WTC11 (cell line): Measurements from ENCODE around the gene PNPO.

Experiments
- CBFB ChIP-seq: sonication (generic); formaldehyde crosslinking; IDR thresholded peaks from 2 replicates; pipeline ENCODE4 v1.8.1; 2022; ENCODE audit warnings: mild to moderate bottlenecking, low read depth, missing genetic modification reagents
- CDX4 ChIP-seq: fragments of 250-450 bp; sonication (Bioruptor Pico); IDR thresholded peaks from 2 replicates; pipeline ENCODE4 v1.9.0; 2021; ENCODE audit warnings: moderate library complexity, mild to moderate bottlenecking, inconsistent platforms, borderline replicate concordance
- CTCF ChIP-seq: fragments of 200-600 bp; IDR thresholded peaks from 2 replicates; pipeline ENCODE4 v1.8.0; 2022; ENCODE audit warnings: antibody characterized with exemption
- FOXJ3 ChIP-seq: sonication (generic); formaldehyde crosslinking; IDR thresholded peaks from 2 replicates; pipeline ENCODE4 v1.9.0; 2021; ENCODE audit warnings: missing genetic modification reagents, mild to moderate bottlenecking, borderline replicate concordance
- FOXP1 ChIP-seq: sonication (generic); formaldehyde crosslinking; IDR thresholded peaks from 2 replicates; pipeline ENCODE4 v1.8.0; 2022; ENCODE audit warnings: missing genetic modification reagents, mild to moderate bottlenecking, moderate library complexity, borderline replicate concordance
- JUN ChIP-seq: sonication (generic); formaldehyde crosslinking; IDR thresholded peaks from 2 replicates; pipeline ENCODE4 v1.8.0; 2023; ENCODE audit warnings: mild to moderate bottlenecking, missing genetic modification reagents
- TCF7 ChIP-seq: sonication (generic); formaldehyde crosslinking; IDR thresholded peaks from 2 replicates; pipeline ENCODE4 v1.8.0; 2022; ENCODE audit warnings: mild to moderate bottlenecking, low read depth, missing genetic modification reagents, moderate library complexity
- TEAD1 ChIP-seq: sonication (generic); formaldehyde crosslinking; IDR thresholded peaks from 2 replicates; pipeline ENCODE4 v1.8.0; 2022; ENCODE audit warnings: mild to moderate bottlenecking, missing genetic modification reagents
- ZBTB21 ChIP-seq: sonication (generic); formaldehyde crosslinking; IDR thresholded peaks from 2 replicates; pipeline ENCODE4 v1.8.1; 2023; ENCODE audit warnings: mild to moderate bottlenecking, missing genetic modification reagents, borderline replicate concordance
- ZNF121 ChIP-seq: sonication (generic); formaldehyde crosslinking; IDR thresholded peaks from 2 replicates; pipeline ENCODE4 v1.8.0; 2023; ENCODE audit warnings: missing genetic modification reagents
- ZNF281 ChIP-seq: sonication (generic); formaldehyde crosslinking; IDR thresholded peaks from 2 replicates; pipeline ENCODE4 v1.8.0; 2023; ENCODE audit warnings: mild to moderate bottlenecking, missing genetic modification reagents
- TF ChIP-seq, protein P1 (sequence below): sonication (generic); formaldehyde crosslinking; IDR thresholded peaks from 2 replicates; pipeline ENCODE4 v1.8.0; 2022; ENCODE audit warnings: mild to moderate bottlenecking, missing genetic modification reagents

- TF ChIP-seq CTCF (no peak), JUN (CRISPR knock-in tag) (no peak), ZNF281 (CRISPR knock-in tag) (no peak), CDX4 (CRISPR knock-in tag) (no peak), TEAD1 (CRISPR knock-in tag) (no peak), TCF7 (CRISPR knock-in tag) (no peak), FOXJ3 (CRISPR knock-in tag) (no peak), FOXP1 (CRISPR knock-in tag) (no peak), CBFB (CRISPR knock-in tag) (no peak), ZNF121 (CRISPR knock-in tag) (no peak), ZBTB21 (CRISPR knock-in tag) (no peak)
- TF ChIP-seq, protein P1, sequence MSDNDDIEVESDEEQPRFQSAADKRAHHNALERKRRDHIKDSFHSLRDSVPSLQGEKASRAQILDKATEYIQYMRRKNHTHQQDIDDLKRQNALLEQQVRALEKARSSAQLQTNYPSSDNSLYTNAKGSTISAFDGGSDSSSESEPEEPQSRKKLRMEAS (CRISPR knock-in tag), result no peak
These were observed 11.0 kb downstream of the PNPO start for GRCh38 chr17:47952171-47953021.
